HL-60/S4 treated with retinoic acid at 250 ng/mL for 4 days and 3 days (cell line): Measurements from ENCODE around the gene ZNF385A.

ENCODE experiments used
- in situ Hi-C: fragments of 300-500 bp; cut with MboI; formaldehyde crosslinking; loops from 2 replicates; pipeline ENCODE4 v1.7.0; 2022; ENCODE audit warnings: low sequenced_read_pairs

The ZNF385A gene

DNA sequence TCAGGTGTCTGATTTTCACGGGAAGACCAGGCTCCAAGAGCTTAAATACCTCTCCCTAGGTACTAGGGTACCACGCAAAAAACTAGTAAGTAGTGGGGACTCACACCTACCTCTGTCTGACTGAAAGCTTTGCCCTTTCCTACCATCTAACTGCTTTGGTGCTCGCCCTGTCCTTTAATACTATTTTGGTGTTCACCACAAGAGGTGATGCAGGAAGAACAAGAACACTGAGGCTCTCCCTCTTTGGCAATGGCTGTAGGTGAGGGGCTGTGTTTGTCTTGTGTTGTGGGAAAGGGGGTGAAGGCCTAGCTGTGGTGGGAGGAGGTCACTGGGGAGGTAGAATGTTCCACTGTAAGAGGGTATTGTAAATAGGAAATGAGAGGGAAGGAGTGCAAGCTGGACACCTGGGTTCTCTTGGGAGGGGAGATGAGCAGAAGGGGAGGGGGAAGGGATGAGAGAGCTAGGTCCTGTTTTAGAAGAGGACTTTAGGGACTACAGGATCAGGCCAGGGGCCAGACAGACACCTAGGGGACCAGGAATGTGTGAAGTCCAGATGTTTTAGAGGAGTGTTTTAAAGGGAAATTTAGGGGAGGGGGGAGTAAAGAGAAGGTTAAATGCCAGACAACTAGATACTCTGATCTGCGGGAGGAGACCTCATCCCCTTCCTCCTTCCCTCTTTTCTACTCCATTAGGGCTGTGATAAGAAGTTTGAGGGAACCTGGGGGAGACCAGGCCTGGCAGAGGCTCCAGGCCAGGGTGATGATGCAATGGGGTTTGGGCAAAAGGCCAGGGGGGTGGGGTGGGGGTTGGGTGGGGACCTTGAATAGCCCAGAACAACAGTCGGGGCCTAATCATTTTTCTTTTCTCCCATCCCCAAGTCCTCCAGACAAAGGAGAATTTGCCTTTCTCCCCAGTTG is 32.4 kb upstream of the ZNF385A start:
- in situ Hi-C loops, result no loop called here

DNA sequence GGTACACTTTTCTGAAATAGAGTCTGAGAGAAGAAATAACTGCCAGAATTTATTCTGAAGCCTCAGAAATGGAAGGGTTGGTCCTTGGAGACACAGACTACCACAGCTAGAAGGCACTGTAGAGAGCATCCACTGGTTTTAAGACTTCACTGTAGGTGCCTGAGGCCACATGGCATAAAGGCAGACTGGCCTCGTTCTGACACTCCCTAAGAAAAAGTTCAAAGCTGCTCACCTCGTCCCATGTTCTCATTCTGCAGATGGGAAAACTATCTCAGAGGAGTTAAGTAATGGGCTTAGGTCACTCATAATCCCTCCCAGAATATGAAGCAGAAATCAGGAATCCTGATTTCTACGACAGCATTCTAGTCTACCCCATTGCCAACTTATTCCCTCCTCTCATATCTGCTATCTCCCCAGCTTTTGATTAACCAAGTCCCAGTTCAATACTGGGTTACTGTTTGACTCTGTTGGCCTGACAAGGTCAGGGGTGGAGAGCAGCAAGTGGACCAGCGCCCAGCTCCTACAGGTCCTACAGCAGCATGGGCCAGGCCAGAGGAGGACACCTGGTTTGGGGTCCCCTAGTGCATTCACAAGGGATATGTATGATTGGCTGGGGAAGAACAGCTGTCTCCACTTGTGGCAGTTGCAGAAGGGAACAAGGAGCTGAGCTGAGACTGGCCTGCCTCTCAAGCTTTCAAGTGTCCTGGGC is 30.8 kb upstream of the ZNF385A start:
- in situ Hi-C loops, result no loop called here

DNA sequence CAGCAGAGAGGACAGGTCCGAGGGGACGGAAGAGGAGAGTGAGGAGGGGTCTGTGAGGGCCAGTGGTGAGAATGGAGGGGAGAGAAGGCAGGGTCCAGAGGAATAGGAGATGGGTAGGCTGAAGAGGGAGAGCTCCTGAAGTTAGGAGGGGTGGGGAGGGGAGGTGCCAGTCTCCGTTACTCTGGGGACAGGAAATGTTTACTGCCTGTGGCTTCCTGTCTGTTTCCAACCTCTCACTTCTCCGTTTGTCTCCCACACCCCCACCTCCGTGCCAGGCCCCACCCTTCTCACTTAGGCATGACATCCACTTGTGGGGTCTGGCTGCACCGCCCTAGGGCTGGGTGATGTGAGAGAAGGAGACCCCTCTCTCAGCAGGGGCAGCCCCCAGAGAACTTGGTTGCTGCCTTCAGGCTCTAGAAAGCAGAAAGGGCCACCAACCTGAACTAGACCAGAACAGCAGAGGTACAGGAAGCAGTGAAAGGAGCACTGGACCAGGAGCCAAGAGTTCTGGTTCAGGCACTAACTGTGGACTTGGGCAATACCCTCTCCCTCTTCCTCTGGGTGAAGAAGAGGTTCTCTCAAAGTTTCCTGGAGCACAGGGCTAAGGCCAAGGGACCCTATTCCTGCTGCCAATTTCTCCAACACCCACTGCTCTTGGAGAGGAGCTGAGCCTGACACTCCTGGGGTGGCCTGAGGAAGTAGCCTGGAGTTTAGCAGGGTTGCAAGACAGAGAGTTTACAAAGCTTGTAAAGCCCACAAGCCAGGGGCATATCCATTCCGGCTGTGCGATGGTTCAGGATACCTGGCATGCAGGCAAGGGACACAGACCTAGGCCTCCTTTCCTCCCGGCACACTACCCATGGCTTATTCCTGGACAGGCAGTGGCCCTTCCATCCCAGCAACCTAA is 29.0 kb upstream of the ZNF385A start:
- in situ Hi-C loops, result no loop called here

DNA sequence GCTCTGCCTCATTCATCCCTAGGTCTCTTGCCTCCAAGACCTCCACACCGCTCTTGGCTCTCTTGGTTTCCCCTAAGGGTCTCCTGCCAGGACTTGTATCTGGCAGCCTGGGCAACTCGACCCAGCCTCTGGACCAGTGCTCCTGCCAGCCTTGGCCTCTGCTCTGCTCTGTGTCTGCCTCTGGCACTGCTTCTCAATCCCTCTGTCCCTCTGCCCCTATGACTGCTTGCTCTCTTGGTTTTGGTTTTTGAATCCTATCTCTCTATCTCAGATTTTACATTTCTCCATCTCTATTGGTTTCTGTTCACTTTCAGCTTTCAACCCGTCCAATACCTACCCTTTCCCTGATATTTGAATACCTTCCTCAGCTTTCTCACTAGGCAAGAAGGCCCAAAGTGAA is 28.3 kb upstream of the ZNF385A start:
- in situ Hi-C loops, result no loop called here

DNA sequence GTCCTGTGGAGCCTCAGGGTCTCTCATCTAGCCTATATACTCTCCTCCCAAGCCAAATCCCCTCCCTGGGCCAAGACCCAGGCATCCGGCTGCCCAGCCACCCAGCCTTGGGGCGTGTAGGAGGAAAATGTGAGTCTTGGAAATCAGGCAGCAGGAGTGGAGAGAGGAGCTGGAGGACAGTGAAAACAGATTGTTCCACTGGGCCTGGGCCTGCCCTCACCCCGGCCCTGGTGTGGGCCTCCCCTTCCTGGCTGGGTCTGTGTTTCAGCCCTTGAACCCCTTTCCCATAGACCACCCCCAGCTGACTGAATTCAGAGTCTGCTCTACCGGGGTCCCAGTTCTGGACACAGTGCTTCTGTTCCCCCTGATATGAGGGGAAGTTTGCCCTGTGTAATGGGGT is 27.8 kb upstream of the ZNF385A start:
- in situ Hi-C loops, result no loop called here

DNA sequence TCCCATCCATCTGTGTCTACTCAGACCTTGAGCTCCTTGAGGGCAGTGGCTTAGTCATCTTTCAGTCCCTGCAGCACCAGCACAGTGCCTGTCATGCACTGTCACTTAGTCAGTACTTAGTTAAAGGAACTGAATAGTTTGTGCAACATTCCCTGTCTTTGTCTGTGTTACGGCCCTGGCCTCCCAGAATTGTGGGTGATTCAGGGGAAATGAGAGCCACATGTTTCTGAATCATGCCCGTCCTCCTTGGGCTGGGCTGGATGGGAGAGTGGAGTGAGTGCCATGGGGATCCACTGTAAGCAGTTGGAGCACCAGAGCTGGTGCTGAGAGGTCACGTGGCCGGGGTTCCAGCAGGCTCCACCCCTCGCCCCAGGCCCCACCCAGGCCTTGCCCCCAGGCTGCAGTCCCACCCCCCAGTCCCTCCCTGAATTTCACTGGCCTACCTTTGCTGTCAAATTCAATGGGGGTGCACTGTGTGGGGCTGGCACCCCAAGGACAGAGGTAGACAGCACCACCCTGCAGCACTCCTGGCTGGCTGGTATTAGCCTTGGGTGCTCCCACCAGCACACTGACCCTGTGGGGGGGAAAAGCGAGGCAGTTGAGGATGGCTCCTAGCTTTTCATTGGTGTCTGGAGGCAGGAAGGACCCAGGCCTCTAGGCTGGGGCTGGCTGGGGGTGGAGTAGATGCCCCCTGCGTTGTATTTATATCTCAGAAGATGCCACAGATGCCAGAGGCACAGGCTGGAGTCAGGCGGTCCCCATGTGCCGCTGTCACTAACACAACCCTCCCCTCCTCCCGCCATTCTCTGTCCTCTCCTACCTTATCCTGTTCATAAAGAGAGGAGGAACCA is 27.1 kb upstream of the ZNF385A start:
- in situ Hi-C loops, result no loop called here

DNA sequence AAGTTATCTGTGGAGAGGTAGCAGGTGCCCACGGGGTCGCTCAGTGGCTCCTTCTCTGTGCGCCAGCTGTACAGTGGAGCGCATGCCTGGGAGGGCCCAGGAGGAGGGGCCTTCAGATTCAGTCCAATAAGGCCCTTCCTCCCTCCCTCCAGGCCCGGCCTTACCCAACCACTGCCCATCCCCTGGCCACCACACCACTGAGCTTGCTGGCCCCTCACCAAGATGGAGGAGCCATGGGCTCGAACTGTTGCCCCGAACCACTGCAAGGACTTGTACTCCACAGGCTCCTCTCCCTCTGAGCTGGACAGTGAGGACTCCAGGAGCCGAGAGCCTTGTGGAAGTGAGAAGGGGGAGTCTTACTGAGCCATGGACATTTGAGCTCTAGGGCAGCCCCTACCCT is 24.7 kb upstream of the ZNF385A start:
- in situ Hi-C loops, result no loop called here

DNA sequence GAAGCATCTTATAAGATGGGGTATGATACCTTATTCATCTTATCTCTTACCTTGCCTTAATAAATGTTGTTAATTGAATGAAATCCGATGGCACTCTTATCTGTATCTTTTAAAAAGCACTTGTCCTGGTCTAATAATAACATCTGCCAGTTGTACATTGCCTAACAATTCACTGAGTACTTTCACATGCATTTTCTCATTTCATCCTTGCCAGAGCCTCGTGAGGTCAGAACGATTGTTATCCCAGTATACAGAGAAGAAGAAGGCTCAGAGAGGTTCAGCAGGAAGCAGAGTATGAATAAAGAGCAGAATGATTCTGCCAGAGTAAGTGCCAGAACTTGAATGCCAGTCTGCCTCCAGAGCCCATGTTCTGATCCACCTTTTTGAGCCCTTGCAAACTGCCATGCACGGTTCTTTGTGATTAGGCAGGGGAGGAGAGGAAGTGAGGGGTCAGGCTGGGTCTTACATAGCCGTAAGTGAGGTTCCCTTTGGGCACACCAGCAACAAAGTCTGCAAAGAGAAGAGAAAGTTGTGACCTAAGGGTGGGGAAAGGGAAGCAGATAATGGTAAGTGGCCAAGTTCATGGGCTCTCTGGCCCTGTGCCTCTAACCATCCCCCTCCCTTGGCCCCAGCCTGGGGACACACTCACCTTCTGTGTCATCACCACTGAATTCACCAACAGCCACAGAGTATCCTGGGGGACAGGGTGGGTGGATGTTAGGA is 22.8 kb upstream of the ZNF385A start:
- in situ Hi-C loops, result no loop called here

DNA sequence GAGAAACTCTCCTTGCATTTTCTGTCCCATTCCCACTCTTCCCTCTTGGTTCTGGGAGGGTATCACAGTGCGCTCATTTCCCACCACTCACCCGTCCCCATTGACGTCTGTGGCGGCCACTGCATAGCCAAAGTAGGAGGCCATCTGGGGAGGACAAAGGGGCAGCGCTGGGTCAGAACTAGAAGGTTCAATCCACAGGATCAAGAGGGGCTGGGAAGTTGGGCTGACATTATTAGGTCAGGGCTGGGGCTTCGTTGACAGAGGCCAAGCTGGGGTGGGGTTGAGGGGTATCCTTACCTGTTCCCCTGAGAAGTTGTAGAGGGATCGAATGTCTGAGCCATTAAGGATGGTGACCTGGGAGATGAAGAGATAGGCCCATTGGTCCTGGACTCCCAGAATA is 21.0 kb upstream of the ZNF385A start:
- in situ Hi-C loops, result no loop called here

DNA sequence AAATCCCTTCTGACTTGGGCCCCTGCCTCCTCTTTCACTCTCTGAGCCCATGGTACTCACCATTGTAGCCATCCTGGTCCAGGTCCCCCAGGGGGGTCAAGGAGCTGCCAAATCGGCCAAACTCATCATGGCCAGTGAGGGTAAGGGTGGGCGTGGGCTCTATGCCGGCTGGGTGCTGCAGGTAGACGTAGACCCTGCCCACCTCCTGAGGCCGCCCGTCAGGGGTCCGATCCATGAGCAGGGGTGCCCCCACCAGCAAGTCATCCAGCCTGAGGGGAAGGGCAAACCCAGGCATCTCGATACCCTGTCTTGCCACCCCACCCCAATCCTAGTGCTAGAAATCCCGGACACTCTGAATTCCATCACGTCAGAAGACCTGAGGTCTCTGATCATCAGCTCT is 20.6 kb upstream of the ZNF385A start:
- in situ Hi-C loops, result no loop called here

DNA sequence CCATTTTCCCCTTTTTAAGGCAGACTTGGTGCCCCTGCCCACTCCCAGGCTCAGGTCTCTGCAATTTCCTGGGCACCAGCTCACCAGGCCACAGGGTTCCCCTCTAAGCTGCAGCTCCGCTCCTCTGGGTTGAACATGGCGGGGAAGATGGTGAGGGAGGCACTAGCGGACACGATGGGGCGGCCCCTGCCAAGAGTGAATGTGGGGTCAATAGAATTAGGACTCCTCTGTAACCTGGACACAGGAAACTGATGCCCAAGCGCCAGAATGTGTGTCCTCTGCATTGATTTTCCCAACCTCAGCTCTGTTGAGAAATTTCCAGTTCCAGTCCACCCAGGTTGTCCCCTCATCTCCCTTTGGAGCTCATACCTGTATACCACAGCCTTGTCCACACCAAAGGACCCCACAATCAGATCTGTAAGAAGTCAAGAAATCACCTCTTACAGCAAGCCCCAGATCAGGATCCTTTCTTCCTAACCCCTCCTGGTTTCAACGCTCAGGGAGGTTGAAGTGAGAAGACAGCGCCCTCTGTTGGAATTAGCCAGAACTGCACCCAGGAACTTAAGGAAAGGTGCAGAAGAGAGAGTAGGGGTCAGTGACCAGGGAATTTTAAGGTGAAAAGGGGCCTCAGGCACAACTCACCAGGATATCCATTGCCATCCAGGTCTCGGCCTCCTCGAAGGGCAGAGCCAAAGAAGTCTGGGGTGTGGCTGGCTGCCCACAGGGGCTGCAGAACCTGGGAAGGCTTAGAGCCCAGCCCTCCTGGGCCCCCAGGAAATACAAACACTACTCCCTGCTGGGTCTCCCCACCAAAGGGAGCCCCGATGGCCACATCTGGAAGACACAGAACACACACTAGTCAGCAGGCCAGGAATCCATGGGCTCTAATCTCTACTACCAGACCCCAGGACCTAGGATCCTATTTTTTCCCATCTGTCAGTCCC is 19.8 kb upstream of the ZNF385A start:
- in situ Hi-C loops, result no loop called here

DNA sequence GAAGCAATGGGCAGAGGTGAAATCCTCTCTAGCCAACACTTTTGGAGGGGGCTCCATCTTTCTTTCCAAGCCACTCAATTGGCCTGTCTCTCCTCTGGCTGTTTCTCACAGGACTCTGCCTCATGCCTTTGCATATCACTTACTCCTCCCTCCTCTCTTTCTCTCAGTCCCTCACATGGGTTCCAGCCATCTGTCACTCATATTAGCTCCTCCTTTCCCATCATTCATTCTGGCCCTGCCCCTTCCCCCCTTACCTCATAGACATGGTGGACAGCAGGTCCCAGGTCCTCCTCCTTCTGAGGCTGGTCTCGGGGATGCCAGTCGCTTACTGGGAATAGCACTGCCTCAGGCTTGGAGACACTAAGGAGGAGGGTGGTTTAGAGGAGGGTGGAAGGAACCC is 16.6 kb upstream of the ZNF385A start:
- in situ Hi-C loops, result no loop called here

DNA sequence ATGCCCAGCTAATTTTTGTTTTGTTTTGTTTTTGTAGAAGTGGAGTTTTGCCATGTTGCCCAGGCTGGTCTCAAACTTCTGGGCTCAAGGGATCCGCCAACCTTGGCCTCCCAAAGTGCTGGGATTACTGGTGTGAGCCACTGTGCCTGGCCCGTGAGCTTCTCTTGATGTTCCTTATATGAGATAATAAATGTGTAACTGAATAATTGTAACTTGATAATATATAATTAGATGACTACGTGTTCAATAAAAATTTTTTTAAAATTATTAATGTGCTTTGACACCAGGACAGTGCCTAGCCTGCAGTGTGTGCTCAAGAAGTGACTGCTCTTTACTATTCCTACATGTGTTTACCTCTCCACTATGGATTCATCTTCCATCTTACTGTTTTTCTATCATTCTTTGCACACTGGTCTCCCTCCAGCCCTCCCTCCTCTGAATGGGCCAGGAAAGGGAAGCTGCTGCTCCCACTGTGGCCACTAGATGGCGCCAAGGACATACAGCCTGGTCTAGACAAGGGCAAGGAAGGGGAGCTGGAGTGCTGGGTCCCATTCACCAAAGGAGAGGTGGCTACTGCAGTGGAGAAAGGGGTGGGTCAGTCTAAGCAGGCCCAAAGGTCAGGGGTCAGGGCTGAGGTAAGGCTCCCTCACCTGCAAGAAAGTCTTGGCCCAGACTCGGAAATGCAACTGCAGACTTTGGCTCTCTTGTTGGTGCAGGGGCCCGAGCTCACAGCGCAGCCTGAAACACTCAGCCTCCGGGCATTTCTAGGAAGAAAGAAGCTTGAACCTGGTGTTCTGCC is 14.7 kb upstream of the ZNF385A start:
- in situ Hi-C loops, result loop anchor here (5.0 to 25.0 kb wide), 2 partner anchors 43 to 412 kb away; partner anchors contain the start of gene HOXC10

DNA sequence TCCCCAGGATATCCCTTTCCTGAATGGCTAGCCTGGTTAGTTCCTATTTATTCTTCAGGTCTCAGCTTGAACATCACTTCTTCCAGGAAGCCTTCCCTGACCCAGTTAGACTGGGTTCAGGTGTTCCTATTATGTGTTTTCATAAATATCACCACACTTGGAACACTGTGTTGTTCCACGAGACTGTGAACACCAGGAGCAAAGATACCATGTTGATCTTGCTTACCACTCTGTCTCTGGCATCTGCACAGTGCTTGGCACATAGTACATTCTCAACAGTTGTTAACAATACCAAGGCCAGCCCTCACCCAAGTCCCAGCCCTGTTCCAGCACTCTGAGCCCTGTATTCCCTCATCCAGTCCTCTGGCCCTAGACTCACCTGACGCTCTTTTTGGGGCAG is 13.7 kb upstream of the ZNF385A start:
- in situ Hi-C loops, result loop anchor here (5.0 to 25.0 kb wide), 2 partner anchors 44 to 411 kb away; partner anchors contain the start of gene HOXC10

DNA sequence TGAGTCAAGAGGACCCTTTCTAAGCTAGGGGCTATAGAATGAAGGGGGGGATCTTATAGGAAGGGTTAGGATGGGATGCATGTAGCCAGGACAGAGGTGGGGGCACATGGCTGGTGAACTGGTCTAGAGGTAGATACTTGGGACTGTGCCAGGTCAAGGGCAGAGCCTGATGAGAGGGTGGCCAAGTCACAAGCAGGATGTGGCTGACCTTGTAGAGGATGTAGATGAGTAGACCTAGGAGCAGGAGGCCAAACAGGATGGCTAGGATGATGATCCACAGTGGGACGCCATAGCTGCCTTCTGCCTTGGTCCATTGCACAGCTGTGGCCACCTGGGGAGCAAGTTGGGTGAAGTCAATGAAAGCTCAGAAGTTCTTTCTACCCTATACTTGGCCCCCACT is 12.6 kb upstream of the ZNF385A start:
- in situ Hi-C loops, result loop anchor here (5.0 to 25.0 kb wide), 2 partner anchors 45 to 410 kb away; partner anchors contain the start of gene HOXC10

DNA sequence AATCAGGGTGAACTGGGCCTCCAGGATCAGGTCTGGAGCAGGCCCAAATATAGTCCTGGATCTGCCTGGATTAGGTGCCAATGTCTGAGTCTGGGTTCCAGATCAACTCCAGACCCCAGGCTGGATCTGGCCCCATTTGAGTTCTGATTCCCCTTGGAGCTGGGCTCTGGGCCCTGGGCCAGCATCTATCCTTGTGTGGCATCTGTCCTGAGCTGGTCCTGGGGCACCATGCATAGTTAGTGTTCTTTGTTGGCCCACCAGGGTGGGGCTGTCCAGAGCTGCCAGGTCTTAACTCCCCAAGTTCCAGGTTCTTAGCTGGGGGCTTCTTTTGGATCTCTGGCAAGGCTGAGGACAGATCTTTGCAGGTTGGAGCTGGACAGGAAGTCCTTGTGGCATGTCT is 11.0 kb upstream of the ZNF385A start:
- in situ Hi-C loops, result loop anchor here (5.0 to 25.0 kb wide), 2 partner anchors 47 to 408 kb away; partner anchors contain the start of gene HOXC10

DNA sequence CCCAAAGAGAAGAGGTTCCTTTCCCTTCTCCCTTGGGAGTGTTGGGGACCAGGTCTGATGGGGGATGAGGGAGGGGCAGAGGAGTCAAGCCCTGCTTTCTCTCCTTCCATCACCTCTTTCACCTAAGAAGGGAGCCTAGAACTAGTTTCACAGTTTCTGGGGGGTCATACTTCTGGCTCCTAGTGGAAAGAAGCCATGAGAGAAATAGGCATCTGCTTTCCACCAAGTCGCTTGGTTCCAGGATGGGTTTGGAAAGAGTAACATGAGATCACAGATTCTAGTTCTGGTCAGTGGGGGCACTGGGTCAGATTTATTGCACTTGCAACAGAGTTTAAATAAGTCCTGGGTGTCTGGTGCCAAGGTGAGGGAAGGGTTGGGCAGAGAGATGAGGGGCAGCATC is 10.5 kb upstream of the ZNF385A start:
- in situ Hi-C loops, result loop anchor here (5.0 to 25.0 kb wide), 2 partner anchors 47 to 408 kb away; partner anchors contain the start of gene HOXC10
